T-helper 9 cell (primary cell): ENCODE measurements around the gene SEPTIN2.
"Not testable (repeated sequence)": the region's sequence is repeated elsewhere in the genome, so short reads cannot be mapped to it uniquely, and the experiment has no call there.

Experiments
- DNase-seq: peaks from one replicate; pipeline ENCODE4 v3.0.0-alpha.2; 2020

SEPTIN2 gene

GRCh38 chr2:241354668-241355658, 39.2 kb downstream of the SEPTIN2 start:
- DNase-seq, result peak; percentile 67

- peak; percentile 94 for DNase-seq
Measured at GRCh38 chr2:241355983-241356870, 40.5 kb downstream of the SEPTIN2 start, which contains the start of gene FARP2. FARP2 (plus strand) TSS chr2:241356285; CDS start chr2:241373108, 16,823 bp downstream.

- DNase-seq, result no peak
Measured at GRCh38 chr2:241356871-241357260, 41.1 kb downstream of the SEPTIN2 start.

GRCh38 chr2:241357531-241357930, 41.8 kb downstream of the SEPTIN2 start:
- no peak for DNase-seq

- DNase-seq, result no peak
Measured at GRCh38 chr2:241358470-241358869, 42.7 kb downstream of the SEPTIN2 start.

- no peak for DNase-seq
Measured at GRCh38 chr2:241359481-241360045, 43.8 kb downstream of the SEPTIN2 start.

- DNase-seq, result no peak
Measured at GRCh38 chr2:241363426-241363825, 47.7 kb downstream of the SEPTIN2 start.

GRCh38 chr2:241364781-241365180, 49.1 kb downstream of the SEPTIN2 start:
- DNase-seq, result no peak

GRCh38 chr2:241366678-241367077, 51.0 kb downstream of the SEPTIN2 start:
- no peak for DNase-seq

GRCh38 chr2:241368643-241369042, 52.9 kb downstream of the SEPTIN2 start:
- DNase-seq, result no peak

GRCh38 chr2:241372361-241372992, 56.8 kb downstream of the SEPTIN2 start:
- no peak for DNase-seq

- no peak for DNase-seq
Measured at GRCh38 chr2:241373446-241373845, 57.7 kb downstream of the SEPTIN2 start.

GRCh38 chr2:241373906-241374305, 58.2 kb downstream of the SEPTIN2 start:
- DNase-seq, result not testable (repeated sequence)

GRCh38 chr2:241375300-241375699, 59.6 kb downstream of the SEPTIN2 start:
- DNase-seq, result no peak

- DNase-seq, result no peak
Measured at GRCh38 chr2:241376808-241377207, 61.1 kb downstream of the SEPTIN2 start.

GRCh38 chr2:241378816-241379215, 63.1 kb downstream of the SEPTIN2 start:
- DNase-seq, result no peak

GRCh38 chr2:241379481-241380480, 64.1 kb downstream of the SEPTIN2 start:
- no peak for DNase-seq

GRCh38 chr2:241381872-241382271, 66.1 kb downstream of the SEPTIN2 start:
- DNase-seq, result no peak

GRCh38 chr2:241385450-241385849, 69.7 kb downstream of the SEPTIN2 start:
- DNase-seq, result not testable (repeated sequence)

- no peak for DNase-seq
Measured at GRCh38 chr2:241386519-241386918, 70.8 kb downstream of the SEPTIN2 start.

GRCh38 chr2:241389697-241390096, 74.0 kb downstream of the SEPTIN2 start:
- no peak for DNase-seq
